Measurements from ENCODE around the gene CCBE1.

The CCBE1 gene

DNA sequence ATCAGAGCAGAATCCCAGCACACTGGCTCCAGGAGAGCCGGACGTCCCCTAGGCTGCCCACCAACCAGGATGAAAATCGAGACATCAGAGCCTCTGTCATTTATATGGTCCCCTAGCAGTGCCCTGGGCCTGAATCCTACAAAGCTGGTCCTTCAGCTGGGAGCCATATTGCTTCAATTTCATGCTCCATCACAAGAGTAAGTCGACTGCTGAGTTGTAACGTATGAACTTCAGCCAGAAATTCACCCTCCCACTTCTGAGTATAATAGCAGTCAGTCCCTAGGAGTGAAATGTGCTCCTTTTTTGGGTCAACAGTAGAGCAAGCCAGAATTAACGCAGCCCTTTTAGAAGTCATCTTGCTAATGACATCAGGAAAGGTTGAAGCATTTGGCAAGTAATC is 126.4 kb downstream of the CCBE1 start:
- TF ChIP-seq, protein P1, sequence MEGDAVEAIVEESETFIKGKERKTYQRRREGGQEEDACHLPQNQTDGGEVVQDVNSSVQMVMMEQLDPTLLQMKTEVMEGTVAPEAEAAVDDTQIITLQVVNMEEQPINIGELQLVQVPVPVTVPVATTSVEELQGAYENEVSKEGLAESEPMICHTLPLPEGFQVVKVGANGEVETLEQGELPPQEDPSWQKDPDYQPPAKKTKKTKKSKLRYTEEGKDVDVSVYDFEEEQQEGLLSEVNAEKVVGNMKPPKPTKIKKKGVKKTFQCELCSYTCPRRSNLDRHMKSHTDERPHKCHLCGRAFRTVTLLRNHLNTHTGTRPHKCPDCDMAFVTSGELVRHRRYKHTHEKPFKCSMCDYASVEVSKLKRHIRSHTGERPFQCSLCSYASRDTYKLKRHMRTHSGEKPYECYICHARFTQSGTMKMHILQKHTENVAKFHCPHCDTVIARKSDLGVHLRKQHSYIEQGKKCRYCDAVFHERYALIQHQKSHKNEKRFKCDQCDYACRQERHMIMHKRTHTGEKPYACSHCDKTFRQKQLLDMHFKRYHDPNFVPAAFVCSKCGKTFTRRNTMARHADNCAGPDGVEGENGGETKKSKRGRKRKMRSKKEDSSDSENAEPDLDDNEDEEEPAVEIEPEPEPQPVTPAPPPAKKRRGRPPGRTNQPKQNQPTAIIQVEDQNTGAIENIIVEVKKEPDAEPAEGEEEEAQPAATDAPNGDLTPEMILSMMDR (IDR thresholded peaks at IDR 0.05; ENCODE audit: low read depth, low read length) = no peak
- DNase-seq (ENCODE audit: low read depth in 2 of 2) = no peak
- no peak overlapping the region for H3K4me3 ChIP-seq (replicated peaks in 1 of 2; ENCODE audit: low read depth in 2 of 2, low read length in 2 of 2)

DNA sequence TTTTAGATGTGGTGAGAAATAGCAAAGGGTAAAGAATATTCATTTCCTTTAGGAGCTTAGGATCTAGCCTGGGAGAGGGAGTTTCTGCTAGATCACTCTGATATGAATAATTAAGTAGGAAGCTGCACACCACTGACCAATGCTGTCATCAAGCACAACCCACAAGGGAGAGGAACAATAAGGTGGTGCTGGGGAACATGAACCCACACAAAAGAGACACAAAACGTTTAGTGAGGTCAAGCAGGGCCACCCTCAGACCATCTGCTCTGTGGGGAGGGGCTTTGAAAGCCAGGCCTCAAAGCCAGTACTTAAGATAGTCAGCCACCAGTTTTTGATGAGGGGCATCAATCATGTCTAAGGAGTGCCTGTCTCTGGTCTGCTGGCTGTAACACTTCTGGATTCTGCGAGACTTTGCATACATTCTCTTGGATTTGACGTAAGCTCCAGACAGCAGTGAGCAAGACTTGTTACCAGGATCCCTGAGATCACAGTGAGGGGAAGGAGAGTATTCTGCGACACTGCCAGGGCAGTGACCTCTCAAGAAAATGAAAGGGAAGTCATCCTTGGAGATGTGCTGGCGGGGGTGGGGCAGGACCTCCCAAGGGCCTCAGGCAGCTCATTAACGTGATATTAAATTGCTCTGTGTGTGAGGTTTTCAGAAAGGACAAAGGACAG is 127.0 kb downstream of the CCBE1 start:
- TF ChIP-seq, protein P1 (IDR thresholded peaks at IDR 0.05; ENCODE audit: low read depth, low read length) = no peak
- no peak overlapping the region for H3K4me3 ChIP-seq (replicated peaks in 1 of 2; ENCODE audit: low read depth in 2 of 2, low read length in 2 of 2)
- DNase-seq (ENCODE audit: low read depth in 2 of 2) = peak; percentile 16 to 18

DNA sequence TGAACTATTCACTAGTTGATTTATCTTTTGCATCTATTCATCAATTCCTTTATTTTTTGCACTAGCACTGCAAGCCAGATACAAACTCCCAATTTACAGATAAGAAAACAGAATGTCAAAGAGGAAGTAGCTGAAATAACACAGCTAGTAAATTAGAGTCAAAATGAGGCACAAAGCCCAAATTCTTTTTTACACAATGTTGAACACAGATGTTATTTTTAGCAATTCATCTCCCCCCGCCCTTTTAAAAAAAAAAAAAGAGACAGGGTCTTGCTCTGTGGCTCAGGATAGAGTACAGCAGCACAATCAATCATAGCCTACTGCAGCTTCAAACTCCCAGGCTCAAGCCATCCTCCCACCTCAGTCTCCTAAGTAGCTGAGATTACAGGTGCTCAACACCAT is 127.8 kb downstream of the CCBE1 start:
- TF ChIP-seq, protein P1 (IDR thresholded peaks at IDR 0.05; ENCODE audit: low read depth, low read length) = no peak
- DNase-seq (ENCODE audit: low read depth in 2 of 2) = peak in 1 of 2 donors; percentile 18

DNA sequence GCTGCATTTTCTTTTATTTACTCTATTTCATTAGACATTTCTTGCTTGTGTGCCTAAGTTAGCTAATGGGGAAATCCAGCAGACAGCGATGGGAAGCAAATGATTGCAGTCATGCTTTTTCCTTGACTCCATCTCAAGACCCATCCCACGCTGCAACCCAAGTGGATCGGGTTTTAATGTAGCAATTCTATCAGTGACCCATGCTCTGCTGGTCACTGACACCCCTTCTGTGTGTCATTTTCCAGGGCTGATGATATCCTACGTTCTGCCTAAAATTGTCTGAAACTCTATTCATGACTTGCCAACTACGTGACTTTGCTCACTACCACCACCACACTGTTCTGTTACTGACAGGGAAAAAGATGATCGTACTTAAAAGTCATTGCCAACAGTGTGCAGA is 129.8 kb downstream of the CCBE1 start:
- TF ChIP-seq, protein P1 (IDR thresholded peaks at IDR 0.05; ENCODE audit: low read depth, low read length) = no peak
- H3K4me3 ChIP-seq (replicated peaks in 1 of 2; ENCODE audit: low read depth in 2 of 2, low read length in 2 of 2) = no peak overlapping the region
- DNase-seq (ENCODE audit: low read depth in 2 of 2) = no peak

More for the DNA sequence above, 127.8 kb downstream of the CCBE1 start:
- no peak overlapping the region for H3K4me3 ChIP-seq (replicated peaks in 1 of 2; ENCODE audit: low read depth in 2 of 2, low read length in 2 of 2)

DNA sequence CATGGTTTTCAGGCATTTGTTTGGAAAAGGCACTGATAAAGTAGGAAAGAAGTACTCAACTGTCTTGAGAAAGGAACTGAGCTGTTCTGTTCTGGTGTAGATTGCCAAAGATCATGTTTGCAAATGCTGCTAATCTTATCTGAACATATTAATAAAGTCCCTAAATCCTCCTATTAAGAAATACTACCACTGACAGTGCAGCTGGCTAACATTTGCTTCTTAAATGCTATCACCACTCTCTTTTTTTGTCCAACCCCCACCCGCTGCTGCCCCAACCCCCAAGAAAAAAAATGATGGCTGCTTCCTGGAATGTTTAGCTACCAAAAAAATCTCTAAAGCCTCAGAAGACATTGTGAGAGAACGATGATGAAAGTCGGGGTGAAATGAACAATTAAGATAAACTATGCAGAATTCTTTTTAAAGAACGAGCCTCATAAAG is 130.7 kb downstream of the CCBE1 start:
- DNase-seq (ENCODE audit: low read depth in 2 of 2) = peak; percentile 40 to 93
- TF ChIP-seq, protein P1 (IDR thresholded peaks at IDR 0.05; ENCODE audit: low read depth, low read length) = no peak
- no peak overlapping the region for H3K4me3 ChIP-seq (replicated peaks in 1 of 2; ENCODE audit: low read depth in 2 of 2, low read length in 2 of 2)

DNA sequence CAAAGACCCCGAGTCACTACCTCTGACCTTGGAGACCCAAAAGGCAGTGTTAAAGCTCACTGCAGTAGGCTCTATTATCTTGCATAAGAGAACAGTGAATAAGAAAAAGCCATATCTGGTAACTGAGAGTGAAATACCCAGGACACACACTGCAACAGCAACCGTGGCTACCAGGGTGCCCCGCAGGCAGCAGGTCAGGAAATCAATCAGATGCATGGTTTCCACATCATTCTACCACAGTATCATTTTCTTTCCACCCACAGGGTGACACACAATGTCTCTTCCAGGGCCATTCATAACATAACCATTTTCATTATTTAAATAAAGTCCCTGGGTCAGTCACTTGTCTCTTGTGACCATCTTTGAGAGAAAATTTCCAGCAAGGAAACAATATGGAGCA is 131.3 kb downstream of the CCBE1 start:
- TF ChIP-seq, protein P1 (IDR thresholded peaks at IDR 0.05; ENCODE audit: low read depth, low read length) = no peak
- H3K4me3 ChIP-seq (replicated peaks in 1 of 2; ENCODE audit: low read depth in 2 of 2, low read length in 2 of 2) = no peak overlapping the region
- DNase-seq (ENCODE audit: low read depth in 2 of 2) = peak in 1 of 2 donors; percentile 12

DNA sequence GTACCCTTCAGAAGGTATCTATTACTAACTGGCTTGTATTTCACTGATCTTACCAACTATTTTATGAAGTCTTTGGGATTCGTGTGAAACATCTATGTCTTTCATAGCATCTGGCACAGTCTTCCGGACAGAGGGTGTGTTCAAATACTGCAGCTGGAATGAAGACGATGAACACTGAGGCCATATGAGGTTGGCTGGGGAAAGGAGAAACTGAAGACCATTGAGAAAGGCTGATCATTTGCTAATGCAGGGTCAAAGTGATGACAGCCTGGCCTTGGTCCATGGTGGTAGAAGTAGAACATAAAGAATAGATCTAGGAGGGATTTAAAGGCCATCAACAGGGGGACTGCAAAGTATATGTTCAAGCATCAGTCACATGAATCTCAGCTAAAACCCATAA is 132.7 kb downstream of the CCBE1 start:
- no peak for DNase-seq (ENCODE audit: low read depth in 2 of 2)
- no peak overlapping the region for H3K4me3 ChIP-seq (replicated peaks in 1 of 2; ENCODE audit: low read depth in 2 of 2, low read length in 2 of 2)
- TF ChIP-seq, protein P1 (IDR thresholded peaks at IDR 0.05; ENCODE audit: low read depth, low read length) = no peak

All from cardiac fibroblast (primary cell).